GM18870 (cell line): ENCODE results near the gene WLS.
"Not testable (repeated sequence)": the region's sequence is repeated elsewhere in the genome, so short reads cannot be mapped to it uniquely, and the experiment has no call there.

Experiments
- ATAC-seq: cut with Tn5 transposase; IDR thresholded peaks from one replicate; pipeline ENCODE4 v1.9.1; 2021; ENCODE audit warnings: moderate library complexity; ENCODE audit not compliant: unreplicated experiment

WLS gene

GRCh38 chr1:68171795-68172194 lies 60.5 kb downstream of the WLS start:
- not testable (repeated sequence) for ATAC-seq

- ATAC-seq: no peak
Measured at GRCh38 chr1:68168545-68169171, 63.7 kb downstream of the WLS start.

- no peak for ATAC-seq
Measured at GRCh38 chr1:68167211-68167610, 65.1 kb downstream of the WLS start.

GRCh38 chr1:68166348-68166747 lies 66.0 kb downstream of the WLS start:
- ATAC-seq: no peak

GRCh38 chr1:68165665-68166064 lies 66.7 kb downstream of the WLS start:
- ATAC-seq: no peak

GRCh38 chr1:68164918-68165317 lies 67.4 kb downstream of the WLS start:
- ATAC-seq: no peak

- no peak for ATAC-seq
Measured at GRCh38 chr1:68163220-68163619, 69.1 kb downstream of the WLS start.

- no peak for ATAC-seq
Measured at GRCh38 chr1:68162761-68163160, 69.6 kb downstream of the WLS start.

- ATAC-seq: not testable (repeated sequence)
Measured at GRCh38 chr1:68161672-68162071, 70.7 kb downstream of the WLS start.

- ATAC-seq: peak; percentile 93
Measured at GRCh38 chr1:68160935-68161334, 71.4 kb downstream of the WLS start.

- ATAC-seq: no peak
Measured at GRCh38 chr1:68160021-68160420, 72.3 kb downstream of the WLS start.

GRCh38 chr1:68158837-68159236 lies 73.5 kb downstream of the WLS start:
- ATAC-seq: no peak

- no peak for ATAC-seq
Measured at GRCh38 chr1:68157416-68157815, 74.9 kb downstream of the WLS start.

GRCh38 chr1:68151690-68152089 lies 80.6 kb downstream of the WLS start:
- no peak for ATAC-seq

GRCh38 chr1:68149907-68150306 lies 82.4 kb downstream of the WLS start:
- no peak for ATAC-seq

- ATAC-seq: no peak
Measured at GRCh38 chr1:68149110-68149798, 83.1 kb downstream of the WLS start.

GRCh38 chr1:68148631-68149030 lies 83.7 kb downstream of the WLS start:
- no peak for ATAC-seq

GRCh38 chr1:68147534-68148171 lies 84.7 kb downstream of the WLS start:
- no peak for ATAC-seq

- ATAC-seq: no peak
Measured at GRCh38 chr1:68145418-68146126, 86.8 kb downstream of the WLS start.

- no peak for ATAC-seq
Measured at GRCh38 chr1:68144856-68145255, 87.5 kb downstream of the WLS start.

- ATAC-seq: no peak
Measured at GRCh38 chr1:68143633-68144032, 88.7 kb downstream of the WLS start.

- ATAC-seq: no peak
Measured at GRCh38 chr1:68142461-68142860, 89.9 kb downstream of the WLS start.
